Measurements from ENCODE around the gene GPSM1. TPM values are rescaled to one million over a fixed set of nuclear protein-coding genes. Genes with fewer than 3 reads are reported as not detected.

Gene GPSM1, protein sequence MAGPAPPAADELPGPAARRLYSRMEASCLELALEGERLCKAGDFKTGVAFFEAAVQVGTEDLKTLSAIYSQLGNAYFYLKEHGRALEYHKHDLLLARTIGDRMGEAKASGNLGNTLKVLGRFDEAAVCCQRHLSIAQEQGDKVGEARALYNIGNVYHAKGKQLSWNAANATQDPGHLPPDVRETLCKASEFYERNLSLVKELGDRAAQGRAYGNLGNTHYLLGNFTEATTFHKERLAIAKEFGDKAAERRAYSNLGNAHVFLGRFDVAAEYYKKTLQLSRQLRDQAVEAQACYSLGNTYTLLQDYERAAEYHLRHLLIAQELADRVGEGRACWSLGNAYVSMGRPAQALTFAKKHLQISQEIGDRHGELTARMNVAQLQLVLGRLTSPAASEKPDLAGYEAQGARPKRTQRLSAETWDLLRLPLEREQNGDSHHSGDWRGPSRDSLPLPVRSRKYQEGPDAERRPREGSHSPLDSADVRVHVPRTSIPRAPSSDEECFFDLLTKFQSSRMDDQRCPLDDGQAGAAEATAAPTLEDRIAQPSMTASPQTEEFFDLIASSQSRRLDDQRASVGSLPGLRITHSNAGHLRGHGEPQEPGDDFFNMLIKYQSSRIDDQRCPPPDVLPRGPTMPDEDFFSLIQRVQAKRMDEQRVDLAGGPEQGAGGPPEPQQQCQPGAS
- total RNA-seq = 10 to 100 TPM; 15.8 to 23.1 TPM

DNA sequence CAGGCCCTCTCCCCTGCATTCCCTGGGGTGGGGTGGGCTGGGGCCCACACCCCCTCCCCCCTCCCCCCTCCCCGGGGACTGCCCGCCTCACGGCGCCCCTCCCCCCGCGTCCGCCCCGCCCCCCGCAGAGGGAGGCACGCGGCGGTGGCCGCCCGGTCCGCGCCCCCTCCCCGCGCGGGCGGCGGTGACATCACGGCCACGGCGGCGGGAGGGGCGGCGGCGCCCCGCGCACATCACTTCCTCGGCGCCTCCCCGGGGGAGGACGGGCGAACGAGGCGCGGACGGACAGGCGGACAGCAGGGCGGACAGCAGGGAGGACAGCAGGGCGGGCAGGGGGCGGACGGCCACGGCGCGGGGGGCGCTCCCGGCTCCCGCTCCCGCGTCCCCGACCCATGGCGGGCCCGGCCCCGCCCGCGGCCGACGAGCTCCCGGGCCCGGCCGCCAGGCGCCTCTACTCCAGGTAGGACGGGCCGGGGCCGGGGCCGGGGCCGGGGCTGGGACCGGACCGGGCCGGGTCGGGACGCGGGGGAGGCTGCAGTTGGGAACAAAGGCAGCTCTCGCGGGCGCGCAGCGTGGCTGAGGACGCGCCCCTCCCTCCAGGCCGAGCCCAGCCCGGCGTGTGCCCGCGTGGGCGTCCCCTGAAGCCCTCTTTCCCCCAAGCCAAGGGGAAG, at the start of gene GPSM1:
GPSM1 (plus strand) TSS at position 236 of the 671 bp plus-strand sequence; CDS start at position 393, 157 bp downstream.
- 0% methylated on average over 31 of the region's 88 CpGs; no CpG with 5 or more reads in 1 of the 2 donors for WGBS, 2 donors
- ATAC-seq (peak; percentile 51), DNase-seq (peak; percentile 44 to 61 (median 52))
- no peaks in the 10 kb centered on the region for H3K27me3 ChIP-seq
- H3K27ac ChIP-seq = peak within 1 kb of the TSS in 3 of 4 donors; percentile 30 to 56 (median 44)
- no peaks in the 10 kb centered on the region for H3K9me3 ChIP-seq
- peaks cover 13% of the 10 kb centered on the region for H3K4me1 ChIP-seq
- H3K36me3 ChIP-seq (replicated peaks in 1 of 2; ENCODE audit: insufficient read depth in 1 of 2, low read depth in 2 of 2) = no peaks in the 10 kb centered on the region
- H3K4me3 ChIP-seq = peak within 1 kb of the TSS; percentile 9 to 17
- peak in 1 of 3 donors; percentile 24 for TF ChIP-seq POLR2A (IDR thresholded peaks at IDR 0.05)
- TF ChIP-seq, protein P1, sequence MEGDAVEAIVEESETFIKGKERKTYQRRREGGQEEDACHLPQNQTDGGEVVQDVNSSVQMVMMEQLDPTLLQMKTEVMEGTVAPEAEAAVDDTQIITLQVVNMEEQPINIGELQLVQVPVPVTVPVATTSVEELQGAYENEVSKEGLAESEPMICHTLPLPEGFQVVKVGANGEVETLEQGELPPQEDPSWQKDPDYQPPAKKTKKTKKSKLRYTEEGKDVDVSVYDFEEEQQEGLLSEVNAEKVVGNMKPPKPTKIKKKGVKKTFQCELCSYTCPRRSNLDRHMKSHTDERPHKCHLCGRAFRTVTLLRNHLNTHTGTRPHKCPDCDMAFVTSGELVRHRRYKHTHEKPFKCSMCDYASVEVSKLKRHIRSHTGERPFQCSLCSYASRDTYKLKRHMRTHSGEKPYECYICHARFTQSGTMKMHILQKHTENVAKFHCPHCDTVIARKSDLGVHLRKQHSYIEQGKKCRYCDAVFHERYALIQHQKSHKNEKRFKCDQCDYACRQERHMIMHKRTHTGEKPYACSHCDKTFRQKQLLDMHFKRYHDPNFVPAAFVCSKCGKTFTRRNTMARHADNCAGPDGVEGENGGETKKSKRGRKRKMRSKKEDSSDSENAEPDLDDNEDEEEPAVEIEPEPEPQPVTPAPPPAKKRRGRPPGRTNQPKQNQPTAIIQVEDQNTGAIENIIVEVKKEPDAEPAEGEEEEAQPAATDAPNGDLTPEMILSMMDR (IDR thresholded peaks at IDR 0.05) = peak in 2 of 7 experiments; percentile 20 to 24
- intact Hi-C loops (cut with DNase I) = no loop called here

DNA sequence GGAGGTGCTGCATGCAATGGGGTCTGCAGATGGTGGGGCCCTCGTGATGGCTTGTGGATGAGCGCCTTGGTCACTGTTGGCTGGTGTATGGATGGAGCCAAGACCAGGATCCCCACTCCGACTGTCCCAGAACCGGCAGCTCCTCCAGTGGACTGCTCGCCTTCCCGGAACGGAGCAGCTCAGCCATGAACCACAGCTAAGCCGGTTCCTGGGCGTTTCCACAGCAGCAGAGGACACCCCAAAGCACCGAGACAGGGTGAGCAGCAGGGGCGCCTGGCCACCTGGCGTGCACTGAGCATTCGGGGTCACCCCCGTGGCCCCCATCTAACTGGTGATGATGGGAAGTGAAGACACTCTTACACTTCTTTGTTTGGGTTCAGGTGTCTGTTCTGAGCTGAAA, 49.6 kb upstream of the GPSM1 start:
- no peak overlapping the region for H3K4me3 ChIP-seq
- H3K27ac ChIP-seq = no peak overlapping the region
- TF ChIP-seq, protein P1 (IDR thresholded peaks at IDR 0.05) = no peak
- no peak for TF ChIP-seq POLR2A (IDR thresholded peaks at IDR 0.05)
- DNase-seq (no peak), ATAC-seq (no peak)
- H3K27me3 ChIP-seq = no peaks in the 10 kb centered on the region
- H3K9me3 ChIP-seq = no peaks in the 10 kb centered on the region
- peaks cover 10% of the 10 kb centered on the region for H3K4me1 ChIP-seq
- no peaks in the 10 kb centered on the region for H3K36me3 ChIP-seq (replicated peaks in 1 of 2; ENCODE audit: insufficient read depth in 1 of 2, low read depth in 2 of 2)
- WGBS, 2 donors = 70 to 84% methylated on average over 4 to 14 of the region's 14 CpGs
- intact Hi-C loops (cut with DNase I) = loop anchor here (5.0 kb wide), 1 partner anchor 100 kb away; no protein-coding TSS in a partner anchor

DNA sequence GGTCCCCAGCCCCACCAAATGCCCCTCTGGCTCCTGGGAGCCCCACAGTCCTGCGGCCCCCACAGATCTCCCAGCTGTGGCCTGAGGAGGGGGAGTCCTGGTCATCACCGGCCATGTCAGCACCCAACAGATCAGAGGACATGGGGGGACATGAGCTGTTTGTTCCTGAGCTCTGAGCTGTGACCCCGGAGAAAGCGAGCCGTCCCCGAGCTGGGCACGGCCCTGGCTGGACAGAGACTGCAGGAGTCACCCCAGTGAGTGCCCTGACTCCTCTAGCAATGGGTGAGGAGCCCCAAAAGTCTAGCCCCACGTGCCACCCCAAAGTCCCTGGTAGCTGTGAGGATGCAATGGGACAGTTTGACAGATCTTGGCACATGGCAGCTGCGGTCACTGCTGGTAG, 49.1 kb upstream of the GPSM1 start:
- Histone ChIP-seq H3K27ac (no peak overlapping the region), H3K9me3 (no peaks in the 10 kb centered on the region), H3K4me1 (peaks cover 15% of the 10 kb centered on the region), H3K27me3 (no peaks in the 10 kb centered on the region), H3K4me3 (no peak overlapping the region), H3K36me3 (replicated peaks in 1 of 2; ENCODE audit: insufficient read depth in 1 of 2, low read depth in 2 of 2) (no peaks in the 10 kb centered on the region)
- no peak for TF ChIP-seq POLR2A (IDR thresholded peaks at IDR 0.05)
- TF ChIP-seq, protein P1 (IDR thresholded peaks at IDR 0.05) = no peak
- DNase-seq (no peak), ATAC-seq (no peak)
- 91 to 100% methylated on average over 2 to 9 of the region's 9 CpGs for WGBS, 2 donors
- intact Hi-C loops (cut with DNase I) = loop anchor here (5.0 kb wide), 1 partner anchor 101 kb away; no protein-coding TSS in a partner anchor

DNA sequence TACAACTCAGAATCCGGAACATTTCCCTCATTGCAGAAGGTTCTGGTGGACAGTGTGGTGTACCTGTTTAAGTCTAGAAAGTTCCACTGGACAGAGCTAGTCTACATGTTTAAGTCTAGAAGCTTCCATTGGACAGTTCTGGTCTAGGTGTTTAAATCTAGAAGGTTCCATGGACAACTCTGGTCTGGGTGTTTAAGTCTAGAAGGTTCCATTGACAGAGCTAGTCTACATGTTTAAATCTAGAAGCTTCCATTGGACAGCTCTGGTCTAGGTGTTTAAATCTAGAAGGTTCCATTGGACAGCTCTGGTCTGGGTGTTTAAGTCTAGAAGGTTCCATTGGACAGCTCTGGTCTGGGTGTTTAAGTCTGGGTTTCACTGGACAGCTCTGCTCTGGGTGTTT, 48.4 kb upstream of the GPSM1 start:
- Histone ChIP-seq H3K27ac (no peak overlapping the region), H3K4me3 (no peak overlapping the region), H3K27me3 (no peaks in the 10 kb centered on the region), H3K4me1 (peaks cover 22% of the 10 kb centered on the region), H3K36me3 (replicated peaks in 1 of 2; ENCODE audit: insufficient read depth in 1 of 2, low read depth in 2 of 2) (no peaks in the 10 kb centered on the region), H3K9me3 (no peaks in the 10 kb centered on the region)
- TF ChIP-seq POLR2A (IDR thresholded peaks at IDR 0.05) = no peak
- TF ChIP-seq, protein P1 (IDR thresholded peaks at IDR 0.05) = no peak
- ATAC-seq (no peak), DNase-seq (no peak)
- intact Hi-C loops (cut with DNase I) = loop anchor here (5.0 kb wide), 1 partner anchor 102 kb away; no protein-coding TSS in a partner anchor
- WGBS, 2 donors = 88 to 100% methylated on average over 1 of the region's 1 CpG
